Panc1 (cell line): ENCODE data around the gene ADAM23.

Experiments
- CTCF ChIP-seq: fragments of 450-650 bp; IDR thresholded peaks from 2 replicates; pipeline ENCODE4 v1.5.1; 2017; ENCODE audit warnings: mild to moderate bottlenecking
- POLR2AphosphoS5 ChIP-seq: IDR thresholded peaks from 2 replicates; pipeline ENCODE4 v1.6.1; 2012; ENCODE audit warnings: mild to moderate bottlenecking, low read depth, low read length, moderate library complexity
- REST ChIP-seq, 2 experiments: IDR thresholded peaks; 2 replicates each; pipeline ENCODE4 v1.6.1; 2011 to 2012; ENCODE audit warnings: low read depth in 2 of 2, control low read depth in 1 of 2, low read length in 1 of 2, mild to moderate bottlenecking in 1 of 2, moderate library complexity in 1 of 2; ENCODE audit not compliant: insufficient read depth in 1 of 2

DNA sequence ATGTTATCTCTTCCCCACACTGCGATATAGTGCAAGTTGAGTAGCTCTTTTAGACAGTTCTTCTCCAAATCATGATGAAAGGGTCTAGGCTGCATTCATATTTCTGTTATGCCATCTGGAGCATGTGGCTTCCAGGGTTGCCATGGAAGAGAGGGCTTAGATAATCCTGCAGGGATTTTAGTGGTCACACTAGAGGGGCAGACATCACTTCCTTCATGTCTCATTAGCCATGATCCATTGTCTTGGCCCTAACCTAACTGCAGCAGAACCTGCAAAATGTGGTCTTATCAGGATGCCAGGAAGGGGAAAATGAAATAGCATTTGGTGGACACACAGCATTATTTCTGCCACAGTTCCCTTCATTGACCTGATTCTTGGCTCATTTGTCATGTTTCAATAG is 83.1 kb downstream of the ADAM23 start:
- TF ChIP-seq REST (IDR thresholded peaks at IDR 0.05; ENCODE audit: insufficient read depth in 1 of 2, low read depth in 2 of 2, low read length in 1 of 2): no peak
- no peak for TF ChIP-seq CTCF
- TF ChIP-seq POLR2AphosphoS5: no peak
